ENCODE data around the gene DAPK2.
"Not testable (repeated sequence)": the region's sequence is repeated elsewhere in the genome, so short reads cannot be mapped to it uniquely, and the experiment has no call there.

DNA sequence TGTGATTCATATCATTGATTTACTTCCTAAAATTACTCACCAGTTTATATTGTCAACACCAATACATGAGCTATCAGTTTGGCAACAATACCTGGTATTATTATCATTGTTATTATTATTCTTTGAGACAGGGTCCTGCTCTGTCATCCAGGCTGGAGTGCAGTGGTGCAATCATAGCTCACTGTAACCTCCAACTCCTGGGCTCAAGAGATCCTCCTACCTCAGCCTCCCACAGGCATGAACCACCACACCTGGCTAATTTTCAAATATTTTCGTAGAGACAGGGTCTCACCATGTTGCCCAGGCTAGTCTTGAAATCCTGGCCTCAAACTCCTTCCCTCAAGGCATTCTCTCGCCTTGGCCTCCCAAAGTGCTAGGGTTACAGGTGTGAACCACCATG, 27.2 kb upstream of the DAPK2 start:
- TF ChIP-seq, protein P1, sequence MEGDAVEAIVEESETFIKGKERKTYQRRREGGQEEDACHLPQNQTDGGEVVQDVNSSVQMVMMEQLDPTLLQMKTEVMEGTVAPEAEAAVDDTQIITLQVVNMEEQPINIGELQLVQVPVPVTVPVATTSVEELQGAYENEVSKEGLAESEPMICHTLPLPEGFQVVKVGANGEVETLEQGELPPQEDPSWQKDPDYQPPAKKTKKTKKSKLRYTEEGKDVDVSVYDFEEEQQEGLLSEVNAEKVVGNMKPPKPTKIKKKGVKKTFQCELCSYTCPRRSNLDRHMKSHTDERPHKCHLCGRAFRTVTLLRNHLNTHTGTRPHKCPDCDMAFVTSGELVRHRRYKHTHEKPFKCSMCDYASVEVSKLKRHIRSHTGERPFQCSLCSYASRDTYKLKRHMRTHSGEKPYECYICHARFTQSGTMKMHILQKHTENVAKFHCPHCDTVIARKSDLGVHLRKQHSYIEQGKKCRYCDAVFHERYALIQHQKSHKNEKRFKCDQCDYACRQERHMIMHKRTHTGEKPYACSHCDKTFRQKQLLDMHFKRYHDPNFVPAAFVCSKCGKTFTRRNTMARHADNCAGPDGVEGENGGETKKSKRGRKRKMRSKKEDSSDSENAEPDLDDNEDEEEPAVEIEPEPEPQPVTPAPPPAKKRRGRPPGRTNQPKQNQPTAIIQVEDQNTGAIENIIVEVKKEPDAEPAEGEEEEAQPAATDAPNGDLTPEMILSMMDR (IDR thresholded peaks at IDR 0.05; ENCODE audit: low read depth, low read length), result not testable (repeated sequence)
- TF ChIP-seq, protein P2, sequence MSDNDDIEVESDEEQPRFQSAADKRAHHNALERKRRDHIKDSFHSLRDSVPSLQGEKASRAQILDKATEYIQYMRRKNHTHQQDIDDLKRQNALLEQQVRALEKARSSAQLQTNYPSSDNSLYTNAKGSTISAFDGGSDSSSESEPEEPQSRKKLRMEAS (IDR thresholded peaks at IDR 0.05; ENCODE audit: low read depth, low read length), result not testable (repeated sequence)
- TF ChIP-seq POLR2A (IDR thresholded peaks at IDR 0.05; ENCODE audit: extremely low read depth, insufficient read length), result not testable (repeated sequence)
